Neutrophil (primary cell): ENCODE data around the gene MTREX.

Experiments
- H3K27ac ChIP-seq: fragments of 200-600 bp; sonication (generic); 2 replicates; pipeline ENCODE4 v1.5.1; 2016; ENCODE audit warnings: mild to moderate bottlenecking, moderate library complexity
- H3K27me3 ChIP-seq: fragments of 200-600 bp; sonication (generic); 2 replicates; pipeline ENCODE4 v1.6.0; 2016; ENCODE audit warnings: mild to moderate bottlenecking
- H3K36me3 ChIP-seq: fragments of 200-600 bp; sonication (generic); 2 replicates; pipeline ENCODE4 v1.5.1; 2017
- H3K4me1 ChIP-seq, 2 experiments: fragments of 200-600 bp in 1 of 2; sonication (generic) in 1 of 2; 1 replicate in 1 of 2; 2 replicates in 1 of 2; pipeline versions ENCODE4 v1.5.1 to v1.6.1; 2013 to 2016; ENCODE audit warnings: low read depth in 1 of 2, low read length in 1 of 2, mild to moderate bottlenecking in 1 of 2, moderate library complexity in 1 of 2; ENCODE audit not compliant: control insufficient read depth in 1 of 2, insufficient read depth in 1 of 2
- H3K4me3 ChIP-seq, 2 experiments: fragments of 200-600 bp in 1 of 2; sonication (generic) in 1 of 2; 1 replicate in 1 of 2; 2 replicates in 1 of 2; pipeline ENCODE4 v1.5.1; 2013 to 2016; ENCODE audit warnings: low read depth in 1 of 2, low read length in 1 of 2, mild to moderate bottlenecking in 1 of 2, moderate library complexity in 1 of 2
- H3K9me3 ChIP-seq: fragments of 200-600 bp; sonication (generic); 2 replicates; pipeline ENCODE4 v1.5.1; 2016
- TF ChIP-seq, protein P1 (sequence below): fragments of 200-600 bp; sonication (generic); IDR thresholded peaks from 2 replicates; pipeline ENCODE4 v1.5.1; 2016; ENCODE audit warnings: antibody characterized with exemption

MTREX gene

DNA sequence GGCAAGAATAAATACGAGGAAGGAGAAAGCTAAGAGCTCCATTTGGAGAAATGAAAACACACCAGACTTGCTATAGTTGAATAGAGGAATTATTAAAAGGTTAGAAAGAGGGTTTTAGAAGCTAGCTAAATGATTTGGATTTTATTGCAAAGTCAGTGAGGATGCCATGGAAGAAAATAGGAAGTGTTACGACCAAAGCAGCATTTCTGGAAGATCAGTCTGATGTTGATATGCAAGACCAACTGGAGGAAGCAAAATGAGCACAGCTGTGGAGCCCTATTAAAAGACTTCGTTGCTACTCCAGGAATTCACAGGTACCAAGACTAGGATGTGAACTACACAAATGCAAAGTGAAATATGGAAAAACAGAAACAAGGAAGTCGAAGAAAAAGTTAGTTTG, 2.4 kb upstream of the MTREX start:
- H3K36me3 ChIP-seq, result no peaks in the 10 kb centered on the region
- no peaks in the 10 kb centered on the region for H3K27me3 ChIP-seq
- H3K9me3 ChIP-seq, result no peaks in the 10 kb centered on the region
- TF ChIP-seq, protein P1, sequence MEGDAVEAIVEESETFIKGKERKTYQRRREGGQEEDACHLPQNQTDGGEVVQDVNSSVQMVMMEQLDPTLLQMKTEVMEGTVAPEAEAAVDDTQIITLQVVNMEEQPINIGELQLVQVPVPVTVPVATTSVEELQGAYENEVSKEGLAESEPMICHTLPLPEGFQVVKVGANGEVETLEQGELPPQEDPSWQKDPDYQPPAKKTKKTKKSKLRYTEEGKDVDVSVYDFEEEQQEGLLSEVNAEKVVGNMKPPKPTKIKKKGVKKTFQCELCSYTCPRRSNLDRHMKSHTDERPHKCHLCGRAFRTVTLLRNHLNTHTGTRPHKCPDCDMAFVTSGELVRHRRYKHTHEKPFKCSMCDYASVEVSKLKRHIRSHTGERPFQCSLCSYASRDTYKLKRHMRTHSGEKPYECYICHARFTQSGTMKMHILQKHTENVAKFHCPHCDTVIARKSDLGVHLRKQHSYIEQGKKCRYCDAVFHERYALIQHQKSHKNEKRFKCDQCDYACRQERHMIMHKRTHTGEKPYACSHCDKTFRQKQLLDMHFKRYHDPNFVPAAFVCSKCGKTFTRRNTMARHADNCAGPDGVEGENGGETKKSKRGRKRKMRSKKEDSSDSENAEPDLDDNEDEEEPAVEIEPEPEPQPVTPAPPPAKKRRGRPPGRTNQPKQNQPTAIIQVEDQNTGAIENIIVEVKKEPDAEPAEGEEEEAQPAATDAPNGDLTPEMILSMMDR, result no peak
- H3K27ac ChIP-seq, result no peak overlapping the region
- no peak overlapping the region for H3K4me3 ChIP-seq
- peaks cover 32 to 35% of the 10 kb centered on the region in 2 experiments for H3K4me1 ChIP-seq

DNA sequence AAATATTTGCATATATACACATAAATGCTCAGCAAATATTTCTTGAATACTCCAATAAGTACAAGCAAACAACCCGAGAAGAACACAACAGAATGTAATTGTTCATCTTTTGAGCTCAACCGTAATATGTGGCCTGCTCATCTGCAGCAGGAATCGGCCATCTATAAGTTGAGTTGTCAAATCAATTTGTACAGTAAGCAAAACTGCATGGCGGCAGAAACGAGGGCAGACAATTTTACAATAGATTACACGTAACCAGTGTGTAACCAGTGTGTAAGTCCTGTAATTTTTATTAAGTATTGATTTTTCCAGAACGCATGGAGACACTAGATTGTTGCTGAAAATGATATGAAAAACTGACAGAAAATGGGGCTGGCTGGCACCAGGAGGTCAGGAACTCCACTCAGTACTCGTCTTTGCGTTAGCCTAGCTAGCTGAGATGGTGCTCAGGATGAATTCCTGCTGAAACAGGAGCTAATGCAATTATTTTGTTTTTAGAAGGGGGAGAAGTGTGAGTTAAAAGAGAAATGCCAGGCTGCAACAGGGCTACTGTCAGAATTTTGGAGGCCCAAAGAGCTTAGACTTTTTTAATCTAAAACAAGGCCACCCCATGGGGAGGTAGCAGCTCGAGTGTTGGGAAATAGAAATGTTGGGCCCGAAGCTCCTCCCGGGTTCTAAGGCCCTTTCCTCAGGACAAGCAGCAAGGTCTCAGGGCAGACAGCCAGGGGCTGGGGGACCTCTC, 977 bp upstream of the MTREX start:
- H3K9me3 ChIP-seq, result no peaks in the 10 kb centered on the region
- peak overlapping the region; percentile 82 for H3K27ac ChIP-seq
- TF ChIP-seq, protein P1, result no peak
- peak overlapping the region; percentile 75 to 76 for H3K4me3 ChIP-seq
- no peaks in the 10 kb centered on the region for H3K36me3 ChIP-seq
- no peaks in the 10 kb centered on the region for H3K27me3 ChIP-seq
- H3K4me1 ChIP-seq, result peaks cover 32 to 35% of the 10 kb centered on the region in 2 experiments

DNA sequence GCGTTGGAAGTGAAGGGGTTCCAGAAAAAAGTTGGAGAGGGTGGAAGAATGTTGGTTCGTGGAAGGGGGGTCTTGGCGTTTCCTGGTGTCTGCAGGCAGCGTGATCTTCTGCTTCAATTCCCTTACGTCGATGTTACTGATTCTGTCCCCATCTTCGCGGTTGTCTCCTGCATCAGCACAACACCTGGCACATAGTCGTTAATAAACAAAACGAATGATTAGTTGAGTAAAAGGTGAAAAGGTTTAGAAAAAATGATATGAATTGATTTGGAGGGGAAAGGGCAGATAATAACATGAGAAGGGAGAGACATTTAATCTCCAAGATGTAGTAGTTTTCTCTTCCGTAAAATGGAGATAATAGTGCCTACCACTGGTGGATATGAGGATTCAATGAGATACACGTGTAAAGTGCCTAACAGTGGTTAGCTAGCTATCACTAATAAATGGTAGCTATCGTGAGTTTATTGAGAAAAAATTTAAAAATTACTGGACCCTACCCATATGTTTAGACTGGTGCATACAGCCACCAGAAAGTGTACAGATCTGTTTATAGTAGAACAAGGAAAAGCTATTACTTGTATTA, 556 bp downstream of the MTREX start:
- Histone ChIP-seq H3K27me3 (no peaks in the 10 kb centered on the region), H3K9me3 (no peaks in the 10 kb centered on the region), H3K4me3 (peak overlapping the region; percentile 75 to 76), H3K36me3 (no peaks in the 10 kb centered on the region), H3K4me1 (peaks cover 30 to 32% of the 10 kb centered on the region in 2 experiments), H3K27ac (peak overlapping the region; percentile 82)
- TF ChIP-seq, protein P1, result no peak

DNA sequence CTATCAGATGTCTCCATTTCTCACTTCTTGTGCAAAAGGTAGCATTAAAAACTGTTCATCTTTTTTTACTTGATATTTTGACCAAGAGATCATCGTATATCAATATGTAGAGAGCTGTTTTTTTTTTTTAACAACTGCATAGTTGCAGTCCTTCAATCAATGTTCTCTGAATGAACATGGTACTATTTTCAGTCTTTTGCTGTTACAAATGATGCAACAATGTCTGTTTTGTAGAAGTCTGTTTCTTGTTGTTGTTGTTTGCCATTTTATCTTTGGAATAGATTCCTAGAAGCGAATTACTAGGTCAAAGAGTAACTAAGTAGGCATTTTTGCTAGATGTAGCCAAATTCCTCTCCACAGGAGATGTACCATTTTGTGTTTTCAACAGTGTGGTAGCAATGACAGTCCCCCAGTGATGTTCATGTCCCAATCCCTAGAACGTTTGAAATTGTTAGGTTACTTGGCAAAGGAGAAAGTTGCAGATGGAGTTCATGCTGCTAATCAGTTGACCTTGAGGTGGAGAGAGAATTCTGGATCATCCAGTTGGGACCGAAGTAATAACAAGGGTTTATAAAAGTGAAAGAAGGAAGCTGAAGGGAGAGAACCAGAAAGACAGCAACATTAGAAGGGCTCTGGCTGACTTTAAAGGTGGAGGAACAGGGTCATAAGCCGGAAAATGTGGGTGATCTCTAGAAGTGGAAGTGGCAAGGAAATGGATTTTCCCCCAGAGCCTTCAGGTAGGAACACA, 6.3 kb downstream of the MTREX start:
- Histone ChIP-seq H3K4me3 (no peak overlapping the region), H3K27ac (no peak overlapping the region), H3K27me3 (no peaks in the 10 kb centered on the region), H3K9me3 (no peaks in the 10 kb centered on the region), H3K36me3 (no peaks in the 10 kb centered on the region), H3K4me1 (peaks cover 15 to 18% of the 10 kb centered on the region in 2 experiments)
- TF ChIP-seq, protein P1, result no peak

DNA sequence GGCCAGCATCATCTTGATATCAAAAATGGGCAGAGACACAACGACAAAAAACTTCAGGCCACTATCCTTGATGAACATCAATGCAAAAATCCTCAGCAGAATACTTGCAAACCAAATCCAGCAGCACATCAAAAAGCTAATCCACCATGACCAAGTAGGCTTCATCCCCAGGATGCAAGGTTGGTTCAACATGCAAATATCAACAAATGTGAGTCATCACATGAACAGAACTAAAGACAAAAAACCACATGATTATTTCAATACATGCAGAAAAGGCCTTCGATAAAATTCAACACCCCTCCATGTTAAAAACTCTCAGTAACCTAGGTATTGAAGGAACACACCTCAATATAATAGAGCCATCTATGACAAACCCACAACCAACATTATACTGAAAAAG, 8.5 kb downstream of the MTREX start:
- Histone ChIP-seq H3K9me3 (no peaks in the 10 kb centered on the region), H3K4me3 (no peak overlapping the region), H3K27ac (no peak overlapping the region), H3K36me3 (no peaks in the 10 kb centered on the region), H3K4me1 (peaks cover 13 to 17% of the 10 kb centered on the region in 2 experiments), H3K27me3 (no peaks in the 10 kb centered on the region)
- TF ChIP-seq, protein P1, result no peak
